SH-SY5Y (cell line): ENCODE data around the gene C11orf68.

Experiments used
- GATA2 ChIP-seq: IDR thresholded peaks from 2 replicates; pipeline ENCODE4 v1.6.1; 2011; ENCODE audit warnings: mild to moderate bottlenecking, low read depth, low read length
- GATA3 ChIP-seq: IDR thresholded peaks from 2 replicates; pipeline ENCODE4 v1.6.1; 2011; ENCODE audit warnings: low read depth, mild to moderate bottlenecking, low read length, moderate library complexity

DNA sequence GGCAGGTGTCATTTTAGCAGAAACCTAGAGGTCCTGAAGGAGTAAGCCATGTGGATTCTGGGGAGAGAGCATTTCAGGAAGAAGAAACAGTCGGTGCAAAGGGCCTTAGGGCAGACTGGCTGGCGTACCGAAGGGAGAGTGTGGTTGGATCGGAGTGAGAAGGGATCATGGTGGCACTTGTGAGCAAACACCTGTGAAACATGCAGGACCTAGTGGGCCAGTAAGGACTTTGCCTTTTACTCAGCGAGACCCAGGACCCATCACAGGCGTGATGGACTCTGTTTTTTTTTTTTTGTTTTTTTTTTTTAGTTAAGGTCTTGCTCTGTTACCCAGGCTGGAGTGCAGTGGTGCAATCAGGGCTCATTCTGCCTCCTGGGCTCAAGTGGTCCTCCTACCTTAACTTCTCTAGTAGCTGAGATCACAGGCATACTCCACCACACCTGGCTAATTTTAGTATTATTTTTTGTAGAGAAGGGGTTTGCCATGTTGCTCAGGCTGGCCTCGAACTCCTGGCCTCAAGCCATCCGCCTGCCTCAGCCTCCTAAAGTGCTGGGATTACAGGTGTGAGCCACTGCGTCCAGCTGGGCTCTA lies 23.0 kb upstream of the C11orf68 start:
- TF ChIP-seq GATA2 (no peak), GATA3 (no peak)
